Smooth muscle cell of the coronary artery (primary cell): Measurements from ENCODE around the gene ZNF329. TPM values are rescaled to one million over a fixed set of nuclear protein-coding genes. Genes with fewer than 3 reads are reported as not detected.

Source experiments
- total RNA-seq: library from RNA; depleted of rRNA; stranded (reverse); fragments of >200 nt; gene quantifications from 2 replicates; pipeline ENCODE4 v1.2.3, GENCODE V29; 2014; ENCODE audit warnings: low replicate concordance

ZNF329 gene
- 9.7 and 12.7 TPM in 2 replicates for total RNA-seq

GRCh38 chr19:58150328-58150921 is at the start of gene ZNF329:
TSS of gene ZNF329 (minus strand) at chr19:58150789. CDS start at chr19:58129503, 21,286 bp downstream.

DNA sequence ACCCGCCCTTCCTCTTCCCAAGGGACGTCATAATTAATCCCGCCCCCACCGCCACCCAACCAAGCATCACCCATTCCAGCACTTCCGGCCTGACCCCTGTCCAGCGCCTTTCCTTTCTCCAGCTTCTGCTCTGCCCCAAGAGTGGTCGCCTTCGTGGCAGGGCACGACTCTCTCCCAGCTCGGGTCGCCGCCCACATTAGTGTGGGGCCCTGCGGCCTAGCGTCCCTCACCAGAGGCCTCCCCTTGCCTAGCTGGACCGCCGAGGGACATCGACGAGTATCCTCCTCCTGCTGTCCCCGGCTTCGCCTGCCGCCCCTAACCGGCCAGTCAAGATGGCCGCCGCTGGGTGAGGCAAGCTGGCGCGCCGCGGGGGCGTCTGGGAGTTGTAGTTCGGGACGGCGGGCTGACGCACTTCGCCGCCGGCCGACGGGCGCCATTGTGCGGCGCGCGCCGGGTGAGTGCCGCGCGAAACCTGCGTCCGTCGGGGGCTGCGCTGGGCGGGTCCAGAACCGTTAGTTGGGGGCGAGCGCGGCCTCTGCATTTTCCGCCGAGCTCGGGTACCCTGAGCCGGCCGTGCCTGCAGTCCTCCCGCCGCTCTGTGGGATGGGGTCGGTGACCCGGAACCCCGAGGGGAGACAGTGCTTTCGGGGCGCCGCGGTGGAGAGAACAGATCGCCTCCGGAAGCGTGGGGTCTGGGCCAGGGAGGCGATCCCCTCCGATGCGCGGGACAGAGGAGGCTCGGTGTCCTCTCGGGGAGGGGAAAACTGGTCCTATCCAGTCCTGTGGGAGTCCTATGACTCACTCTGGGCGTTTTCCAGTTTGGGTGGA is 32.6 kb upstream of the ZNF329 start, which contains the start of gene ZNF274:
TSS of gene ZNF274 (plus strand) at position 73 of the 828 bp plus-strand sequence. CDS start 905 bp downstream, outside the sequence.

GRCh38 chr19:58097781-58098681 is 52.6 kb downstream of the ZNF329 start, which contains the start of gene ZSCAN18:
TSS of gene ZSCAN18 (minus strand) at chr19:58098231. CDS start at chr19:58090267, 7,964 bp downstream.

Other genes with a start within 250 kb of the ZNF329 start
- 18.7 and 22.5 TPM in 2 replicates for gene ZNF417, start 234.2 kb downstream of the ZNF329 start, total RNA-seq
- 5.1 and 12.8 TPM in 2 replicates for gene ZNF418, start 215.4 kb downstream of the ZNF329 start, total RNA-seq
- gene ZNF256, start 203.1 kb downstream of the ZNF329 start, total RNA-seq, result 4.3 and 6.0 TPM in 2 replicates
- 0.23 TPM in 2 replicates for gene C19orf18, start 176.3 kb downstream of the ZNF329 start, total RNA-seq
- 7.4 and 12.3 TPM in 2 replicates for gene ZNF606, start 148.0 kb downstream of the ZNF329 start, total RNA-seq
- gene ZSCAN1, start 116.8 kb downstream of the ZNF329 start, total RNA-seq, result 0.23 TPM in 1 of 2 replicates, not detected in the other
- gene ZNF135, start 91.5 kb downstream of the ZNF329 start, total RNA-seq, result 3.6 and 3.9 TPM in 2 replicates
- 12.3 and 26.2 TPM in 2 replicates for gene ZSCAN18, start 52.6 kb downstream of the ZNF329 start, total RNA-seq
- gene ZNF274, start 32.3 kb upstream of the ZNF329 start, total RNA-seq, result 10.6 and 23.0 TPM in 2 replicates
- gene ZNF544, start 78.1 kb upstream of the ZNF329 start, total RNA-seq, result 13.8 and 29.7 TPM in 2 replicates
- 1.6 and 2.6 TPM in 2 replicates for gene ZNF8, start 128.2 kb upstream of the ZNF329 start, total RNA-seq
- 25.6 and 28.2 TPM in 2 replicates for gene ERVK3-1, start 154.6 kb upstream of the ZNF329 start, total RNA-seq
- 2.0 and 2.3 TPM in 2 replicates for gene ZSCAN22, start 176.2 kb upstream of the ZNF329 start, total RNA-seq
- 16.8 and 28.1 TPM in 2 replicates for gene A1BG, start 202.7 kb upstream of the ZNF329 start, total RNA-seq
- gene ZNF497, start 212.0 kb upstream of the ZNF329 start, total RNA-seq, result 0.68 and 1.4 TPM in 2 replicates
- 0.35 and 2.0 TPM in 2 replicates for gene ZNF837, start 230.2 kb upstream of the ZNF329 start, total RNA-seq
- gene RPS5, start 236.5 kb upstream of the ZNF329 start, total RNA-seq, result 3,343 and 4,752 TPM in 2 replicates
- 0.15 TPM in 1 of 2 replicates, not detected in the other for gene RNF225, start 244.9 kb upstream of the ZNF329 start, total RNA-seq